ENCODE data around the gene DMRT1.
A peak's percentile ranks its signal among the peaks of the same experiment; 100 is the strongest.

DMRT1 gene

GRCh38 chr9:976258-976942 is 134.9 kb downstream of the DMRT1 start, which contains the start of gene DMRT3 (continued):
- TF ChIP-seq PRDM4 (tag by site-specific recombination; IDR thresholded peaks at IDR 0.05) (0 out of 2 replicates have a peak, but pooled peaks have one; percentile 21), ZNF341 (tag by site-specific recombination; IDR thresholded peaks at IDR 0.05; ENCODE audit: low read depth) (peak; percentile 60; the same call in 1 of the 2 replicates), CTCF (tag by site-specific recombination; IDR thresholded peaks at IDR 0.05) (peak; percentile 87), ZNF658 (tag by site-specific recombination; IDR thresholded peaks at IDR 0.05) (no peak), ZNF404 (tag by site-specific recombination; IDR thresholded peaks at IDR 0.05) (no peak), ZNF488 (tag by site-specific recombination; IDR thresholded peaks at IDR 0.05) (no peak), SP2 (tag by site-specific recombination; IDR thresholded peaks at IDR 0.05) (peak; percentile 42; the same call in 1 of the 2 replicates), SP3 (tag by site-specific recombination; IDR thresholded peaks at IDR 0.05) (peak; percentile 68), ZNF585B (tag by site-specific recombination; IDR thresholded peaks at IDR 0.05) (no peak), ZNF664 (tag by site-specific recombination; IDR thresholded peaks at IDR 0.05) (no peak), ZSCAN4 (tag by site-specific recombination; IDR thresholded peaks at IDR 0.05) (no peak), ZNF530 (tag by site-specific recombination; IDR thresholded peaks at IDR 0.05; ENCODE audit: low read depth) (no peak), ZBTB48 (tag by site-specific recombination; IDR thresholded peaks at IDR 0.05) (0 out of 2 replicates have a peak, but pooled peaks have one; percentile 17), SP7 (tag by site-specific recombination; IDR thresholded peaks at IDR 0.05) (peak; percentile 48; the same call in 1 of the 2 replicates), KLF16 (tag by site-specific recombination; IDR thresholded peaks at IDR 0.05) (0 out of 2 replicates have a peak, but pooled peaks have one; percentile 42), ZNF449 (tag by site-specific recombination; IDR thresholded peaks at IDR 0.05) (peak; percentile 48; the same call in 1 of the 2 replicates), ZBTB6 (tag by site-specific recombination; IDR thresholded peaks at IDR 0.05) (no peak; the same call in 1 of the 2 replicates), ZNF398 (tag by site-specific recombination; IDR thresholded peaks at IDR 0.05) (peak; percentile 91), ZXDB (tag by site-specific recombination; IDR thresholded peaks at IDR 0.05) (peak; percentile 20; the same call in 1 of the 2 replicates), ZNF692 (tag by site-specific recombination; IDR thresholded peaks at IDR 0.05) (0 out of 2 replicates have a peak, but pooled peaks have one; percentile 21), ZNF394 (tag by site-specific recombination; IDR thresholded peaks at IDR 0.05; ENCODE audit: borderline replicate concordance) (peak; percentile 74; the same call in 1 of the 2 replicates), ZBTB8A (tag by site-specific recombination; IDR thresholded peaks at IDR 0.05) (peak; percentile 91), ZNF426 (tag by site-specific recombination; IDR thresholded peaks at IDR 0.05) (no peak), ZNF510 (tag by site-specific recombination; IDR thresholded peaks at IDR 0.05; ENCODE audit: insufficient replicate concordance) (no peak), ZFHX2 (tag by site-specific recombination; conservative IDR thresholded peaks at IDR 0.05) (peak; percentile 64; the same call in 1 of the 2 replicates), ZNF76 (tag by site-specific recombination; IDR thresholded peaks at IDR 0.05; ENCODE audit: borderline replicate concordance, low read depth) (0 out of 2 replicates have a peak, but pooled peaks have one; percentile 19)

Data from HEK293 (cell line).